Omental fat pad (tissue), 4 donors: Measurements from ENCODE around the gene RXRG. TPM values are rescaled to one million over a fixed set of nuclear protein-coding genes. Genes with fewer than 3 reads are reported as not detected.

Experiments
- ATAC-seq: fragments of 150-250 bp; one replicate; pipeline ENCODE4 v1.9.1; 2016; ENCODE audit warnings: mild to moderate bottlenecking, moderate library complexity; ENCODE audit not compliant: low FRiP score
- DNase-seq: peaks from one replicate; pipeline ENCODE4 v3.0.0-alpha.2; 2019; ENCODE audit warnings: low spot score
- total RNA-seq, 4 donors: library from RNA; depleted of rRNA; stranded (reverse); fragments of >200 nt; gene quantifications; one replicate each; pipeline ENCODE4 v1.1.0, GENCODE V29; 2016
- TF ChIP-seq, protein P1 (sequence below), 3 donors: fragments of 450-650 bp; IDR thresholded peaks; one replicate each; pipeline ENCODE4 v1.5.1; 2016 to 2017; ENCODE audit warnings: antibody characterized with exemption in 3 of 3, mild to moderate bottlenecking in 3 of 3, moderate library complexity in 2 of 3

The RXRG gene
- total RNA-seq, 4 donors from 2014 or later, result 0.63 to 7.9 (median 0.99) TPM

DNA sequence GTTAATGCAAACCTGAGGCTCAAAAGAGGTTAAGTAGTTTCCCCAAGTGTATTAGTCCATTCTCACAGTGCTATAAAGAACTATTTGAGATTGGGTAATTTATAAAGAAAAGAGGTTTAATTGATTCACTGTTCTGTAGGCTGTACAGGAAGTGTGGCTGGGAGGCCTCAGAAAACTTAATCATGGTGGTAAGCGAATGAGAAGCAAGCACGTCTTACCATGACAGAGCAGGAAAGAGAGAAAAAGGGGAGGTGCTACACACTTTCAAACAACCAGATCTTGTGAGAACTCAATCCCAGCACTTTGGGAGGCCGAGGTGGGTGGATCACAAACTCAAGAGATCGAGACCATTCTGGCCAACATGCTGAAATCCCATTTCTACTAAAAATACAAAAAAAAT lies 38.5 kb upstream of the RXRG start:
- no peak for DNase-seq
- no peak for ATAC-seq
- TF ChIP-seq, protein P1, sequence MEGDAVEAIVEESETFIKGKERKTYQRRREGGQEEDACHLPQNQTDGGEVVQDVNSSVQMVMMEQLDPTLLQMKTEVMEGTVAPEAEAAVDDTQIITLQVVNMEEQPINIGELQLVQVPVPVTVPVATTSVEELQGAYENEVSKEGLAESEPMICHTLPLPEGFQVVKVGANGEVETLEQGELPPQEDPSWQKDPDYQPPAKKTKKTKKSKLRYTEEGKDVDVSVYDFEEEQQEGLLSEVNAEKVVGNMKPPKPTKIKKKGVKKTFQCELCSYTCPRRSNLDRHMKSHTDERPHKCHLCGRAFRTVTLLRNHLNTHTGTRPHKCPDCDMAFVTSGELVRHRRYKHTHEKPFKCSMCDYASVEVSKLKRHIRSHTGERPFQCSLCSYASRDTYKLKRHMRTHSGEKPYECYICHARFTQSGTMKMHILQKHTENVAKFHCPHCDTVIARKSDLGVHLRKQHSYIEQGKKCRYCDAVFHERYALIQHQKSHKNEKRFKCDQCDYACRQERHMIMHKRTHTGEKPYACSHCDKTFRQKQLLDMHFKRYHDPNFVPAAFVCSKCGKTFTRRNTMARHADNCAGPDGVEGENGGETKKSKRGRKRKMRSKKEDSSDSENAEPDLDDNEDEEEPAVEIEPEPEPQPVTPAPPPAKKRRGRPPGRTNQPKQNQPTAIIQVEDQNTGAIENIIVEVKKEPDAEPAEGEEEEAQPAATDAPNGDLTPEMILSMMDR (IDR thresholded peaks at IDR 0.05), result no peak

- no peak for DNase-seq
- TF ChIP-seq, protein P1 (IDR thresholded peaks at IDR 0.05), result no peak
- peak; percentile 90 for ATAC-seq
These were observed 37.0 kb upstream of the RXRG start for GRCh38 chr1:165481820-165482532.

- no peak for ATAC-seq
- no peak for DNase-seq
- TF ChIP-seq, protein P1 (IDR thresholded peaks at IDR 0.05), result no peak
These were observed 31.9 kb upstream of the RXRG start for GRCh38 chr1:165476776-165477175.

DNA sequence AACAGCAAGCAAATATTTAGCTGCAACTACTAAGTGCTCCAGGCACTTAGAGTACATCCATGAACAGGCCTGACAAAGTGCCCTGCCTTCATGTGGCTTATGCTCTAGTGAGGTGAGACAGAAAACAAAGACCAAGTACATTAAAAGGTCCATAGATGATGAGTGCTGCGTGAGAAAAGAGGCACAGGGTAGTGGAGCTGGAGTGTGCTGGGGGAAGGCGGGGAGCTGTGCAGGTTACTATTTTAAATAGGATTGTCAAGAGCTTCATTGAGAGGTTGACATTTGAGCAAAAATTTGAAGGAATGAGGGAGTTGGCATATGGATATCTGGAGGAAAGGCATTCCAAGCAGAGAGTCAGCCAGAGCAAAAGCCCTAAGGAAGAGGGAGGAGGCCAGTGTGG lies 29.3 kb upstream of the RXRG start:
- TF ChIP-seq, protein P1 (IDR thresholded peaks at IDR 0.05), result no peak
- no peak for ATAC-seq
- no peak for DNase-seq

DNA sequence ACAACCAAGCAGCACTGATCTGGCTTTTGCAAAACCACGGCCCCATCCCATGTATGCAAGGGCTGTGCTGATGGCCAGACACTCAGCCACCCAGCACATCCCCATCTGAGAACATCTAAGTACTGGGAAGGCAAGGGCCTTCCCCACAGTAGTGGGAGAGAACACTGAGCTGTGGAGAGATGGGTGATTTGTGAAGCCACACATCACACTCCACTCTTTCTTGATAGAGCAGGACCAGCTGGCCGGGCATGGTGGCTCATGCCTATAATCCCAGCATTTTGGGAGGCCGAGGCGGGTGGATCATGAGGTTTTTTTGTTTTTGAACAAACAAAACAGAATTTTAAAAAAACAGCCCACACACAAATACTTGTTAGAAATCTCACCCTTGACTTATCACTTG lies 28.2 kb upstream of the RXRG start:
- TF ChIP-seq, protein P1 (IDR thresholded peaks at IDR 0.05), result no peak
- DNase-seq (no peak), ATAC-seq (no peak)

GRCh38 chr1:165468726-165469249 lies 23.9 kb upstream of the RXRG start:
- TF ChIP-seq, protein P1 (IDR thresholded peaks at IDR 0.05), result no peak
- ATAC-seq, result no peak
- DNase-seq, result no peak

DNA sequence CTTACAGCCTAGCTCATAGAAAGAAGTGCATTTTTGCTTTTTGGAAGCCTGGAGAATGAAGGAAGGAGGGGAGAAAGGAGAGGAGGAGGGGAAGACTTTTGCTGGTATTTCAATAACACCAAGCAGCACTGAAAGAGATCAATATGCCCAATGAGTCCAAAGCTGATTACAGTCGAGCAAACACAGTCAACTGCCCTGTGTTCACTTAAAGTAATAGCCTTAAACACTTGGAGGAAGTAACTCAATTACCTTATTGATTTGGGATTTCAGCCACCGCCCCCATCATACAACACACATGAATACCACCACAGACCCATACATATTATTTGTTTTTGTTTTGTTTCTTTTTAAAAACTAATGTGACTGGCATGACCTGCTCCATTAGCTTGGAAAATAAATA lies 23.3 kb upstream of the RXRG start:
- TF ChIP-seq, protein P1 (IDR thresholded peaks at IDR 0.05), result no peak
- DNase-seq (no peak), ATAC-seq (no peak)
